HG02588 (cell line): Measurements from ENCODE around the gene ALKBH7.
"Not testable (repeated sequence)": the region's sequence is repeated elsewhere in the genome, so short reads cannot be mapped to it uniquely, and the experiment has no call there.

ENCODE experiments used
- ATAC-seq: cut with Tn5 transposase; IDR thresholded peaks from one replicate; pipeline ENCODE4 v1.9.1; 2021; ENCODE audit warnings: mild to moderate bottlenecking, moderate library complexity; ENCODE audit not compliant: unreplicated experiment

Gene ALKBH7, protein sequence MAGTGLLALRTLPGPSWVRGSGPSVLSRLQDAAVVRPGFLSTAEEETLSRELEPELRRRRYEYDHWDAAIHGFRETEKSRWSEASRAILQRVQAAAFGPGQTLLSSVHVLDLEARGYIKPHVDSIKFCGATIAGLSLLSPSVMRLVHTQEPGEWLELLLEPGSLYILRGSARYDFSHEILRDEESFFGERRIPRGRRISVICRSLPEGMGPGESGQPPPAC

DNA sequence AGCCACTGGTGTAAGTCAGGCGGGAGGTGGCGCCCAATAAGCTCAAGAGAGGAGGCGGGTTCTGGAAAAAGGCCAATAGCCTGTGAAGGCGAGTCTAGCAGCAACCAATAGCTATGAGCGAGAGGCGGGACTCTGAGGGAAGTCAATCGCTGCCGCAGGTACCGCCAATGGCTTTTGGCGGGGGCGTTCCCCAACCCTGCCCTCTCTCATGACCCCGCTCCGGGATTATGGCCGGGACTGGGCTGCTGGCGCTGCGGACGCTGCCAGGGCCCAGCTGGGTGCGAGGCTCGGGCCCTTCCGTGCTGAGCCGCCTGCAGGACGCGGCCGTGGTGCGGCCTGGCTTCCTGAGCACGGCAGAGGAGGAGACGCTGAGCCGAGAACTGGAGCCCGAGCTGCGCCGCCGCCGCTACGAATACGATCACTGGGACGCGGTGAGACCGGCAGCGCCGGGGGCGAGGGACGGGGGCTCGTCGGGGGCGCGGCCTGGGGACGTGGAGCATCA lies at the start of gene ALKBH7:
Gene ALKBH7, plus strand, starts transcription at position 201 of the 502 bp plus-strand sequence. Its CDS starts 27 bp downstream, at position 228.
- peak; percentile 67 for ATAC-seq

DNA sequence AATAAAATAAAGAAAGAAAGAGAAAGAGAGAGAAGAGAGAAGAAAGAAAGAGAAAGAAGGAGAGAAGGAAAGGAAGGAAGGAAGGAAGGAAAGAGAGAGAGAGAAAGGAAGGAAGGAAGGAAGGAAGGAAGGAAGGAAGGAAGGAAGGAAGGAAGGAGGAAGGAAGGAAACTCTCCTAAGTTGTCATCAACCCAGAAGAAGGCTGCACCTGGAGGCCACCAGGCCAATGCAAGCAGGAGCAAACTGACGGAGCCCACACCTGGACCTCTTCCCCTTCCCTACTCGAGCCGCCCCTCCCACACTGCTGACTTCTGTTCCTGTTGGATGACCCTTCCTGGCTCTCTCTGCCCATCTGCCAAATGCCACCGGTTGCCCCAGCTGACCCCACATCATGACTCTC lies 47.8 kb upstream of the ALKBH7 start:
- no peak for ATAC-seq

DNA sequence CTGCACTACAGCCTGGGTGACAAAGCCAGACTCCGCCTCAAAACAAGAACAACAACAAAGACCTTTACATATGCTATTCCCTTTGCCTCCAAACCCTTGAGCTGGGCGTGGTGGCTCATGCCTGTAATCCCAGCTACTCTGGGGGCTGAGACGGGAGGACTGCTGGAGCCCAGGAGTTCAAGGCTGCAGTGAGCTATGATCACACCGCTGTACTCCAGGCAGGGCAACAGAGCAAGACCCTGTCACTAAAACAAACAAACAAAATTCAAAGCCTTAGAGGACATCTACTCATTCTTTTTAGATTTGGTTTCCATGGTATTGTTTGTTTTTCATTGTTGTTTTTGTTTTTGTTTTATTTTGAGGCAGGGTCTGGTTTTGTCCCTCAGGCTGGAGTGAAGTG lies 47.0 kb upstream of the ALKBH7 start:
- ATAC-seq = no peak

DNA sequence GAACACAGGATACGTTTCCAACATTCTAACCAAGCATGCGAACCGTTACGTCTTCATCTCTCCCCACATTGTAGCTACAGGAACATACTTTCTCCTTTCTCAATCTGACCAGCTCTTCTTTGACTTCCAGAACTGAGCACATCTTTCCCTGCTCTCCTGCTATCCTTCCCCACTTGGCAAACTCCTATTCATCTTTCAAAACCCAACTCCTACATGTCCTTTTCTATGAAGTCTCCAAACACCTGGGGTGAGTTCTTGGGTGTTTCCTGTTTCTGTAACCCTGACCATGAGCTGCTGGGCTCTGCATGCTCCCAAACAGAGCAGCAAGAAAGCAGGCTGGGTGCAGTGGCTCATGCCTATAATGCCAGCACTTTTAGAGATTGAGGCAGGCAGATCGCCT lies 45.8 kb upstream of the ALKBH7 start:
- ATAC-seq = no peak

DNA sequence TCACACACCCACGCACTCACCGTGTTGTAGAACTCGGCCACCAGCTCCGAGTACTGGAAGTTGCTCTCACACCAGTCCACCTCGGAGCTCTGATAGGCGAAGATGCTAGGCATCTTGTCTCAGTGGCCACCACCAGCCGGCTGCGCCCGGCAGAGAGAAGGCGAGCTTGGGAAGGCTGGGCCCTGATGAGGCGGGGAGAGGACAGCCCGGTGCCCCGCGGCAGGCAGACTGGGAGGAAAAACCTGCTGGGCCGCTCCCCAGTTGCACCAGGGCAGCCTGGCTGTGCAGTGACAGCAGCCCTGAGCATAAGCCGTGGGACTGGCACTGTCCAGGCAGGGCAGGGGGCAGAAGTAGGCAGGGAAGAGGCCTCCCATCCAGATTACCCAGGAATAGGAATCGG lies 39.2 kb upstream of the ALKBH7 start, which contains the start of gene ACER1:
Gene ACER1, minus strand, starts transcription at position 174 of the 400 bp plus-strand sequence. Its CDS starts 61 bp downstream, at position 113.
- ATAC-seq = no peak

DNA sequence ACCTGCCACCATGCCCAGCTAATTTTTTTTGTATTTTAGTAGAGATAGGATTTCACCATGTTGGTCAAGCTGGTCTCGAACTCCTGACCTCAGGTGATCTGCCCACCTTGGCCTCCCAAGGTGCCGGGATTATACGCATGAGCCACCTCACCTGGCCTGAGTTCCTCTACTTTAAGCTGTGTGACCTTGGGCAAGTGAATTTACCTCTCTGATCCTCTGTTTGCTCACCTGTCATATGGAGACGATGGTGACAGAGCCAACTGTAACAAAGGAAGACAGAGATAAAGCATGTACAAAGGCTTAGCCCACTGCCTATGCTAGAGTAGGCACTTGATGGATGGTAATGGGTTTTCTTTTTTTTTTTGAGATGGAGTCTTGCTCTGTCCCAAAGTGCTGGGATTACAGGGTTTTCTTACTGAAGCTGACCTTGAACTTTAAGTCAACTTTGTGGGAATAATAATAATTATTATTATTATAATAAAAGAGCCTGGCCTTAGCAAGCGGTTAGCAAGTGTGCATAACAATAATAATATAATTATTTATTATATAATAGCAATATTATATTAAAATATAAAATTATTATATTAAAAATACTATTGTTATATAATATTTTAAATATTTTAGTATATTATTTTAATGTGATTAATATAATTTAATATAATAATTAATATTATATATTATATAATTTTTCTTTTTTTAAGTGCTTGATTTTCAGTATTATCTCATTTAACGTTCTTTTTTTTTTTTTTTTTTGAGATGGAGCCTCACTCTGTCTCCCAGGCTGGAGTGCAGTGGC lies 37.9 kb upstream of the ALKBH7 start:
- no peak for ATAC-seq

DNA sequence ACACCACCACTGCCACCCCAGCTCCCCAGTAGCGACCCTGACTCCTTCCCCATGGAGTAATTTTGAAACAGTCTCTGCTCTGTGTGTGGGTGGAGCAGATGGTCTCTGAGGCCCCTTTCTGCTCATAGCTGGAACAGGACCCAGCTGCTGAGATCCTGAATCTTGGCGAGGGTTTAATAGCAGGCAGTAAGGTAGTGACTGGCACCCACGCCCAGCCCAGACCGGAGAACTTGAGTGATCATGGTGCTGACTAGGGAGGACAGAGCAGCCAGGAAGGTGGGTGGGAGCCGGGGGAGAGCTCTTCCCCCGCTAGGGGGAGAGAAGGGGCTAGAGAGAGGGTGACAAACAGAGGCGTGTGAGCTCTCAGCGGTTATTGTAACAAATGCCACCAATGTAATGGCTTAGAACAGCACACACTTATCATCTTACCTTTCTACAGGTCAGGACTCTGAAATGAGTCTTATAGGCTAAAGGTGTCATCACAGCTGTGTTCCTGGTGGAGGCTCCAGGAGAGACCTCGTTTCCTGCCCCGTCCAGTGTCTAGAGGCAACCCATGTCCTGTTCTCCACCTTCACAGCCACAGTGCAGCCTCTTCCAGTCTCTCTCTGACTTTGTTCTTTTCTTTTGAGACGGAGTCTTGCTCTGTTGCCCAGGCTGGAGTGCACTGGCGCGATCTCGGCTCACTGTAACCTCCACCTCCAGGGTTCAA lies 31.9 kb upstream of the ALKBH7 start:
- no peak for ATAC-seq

DNA sequence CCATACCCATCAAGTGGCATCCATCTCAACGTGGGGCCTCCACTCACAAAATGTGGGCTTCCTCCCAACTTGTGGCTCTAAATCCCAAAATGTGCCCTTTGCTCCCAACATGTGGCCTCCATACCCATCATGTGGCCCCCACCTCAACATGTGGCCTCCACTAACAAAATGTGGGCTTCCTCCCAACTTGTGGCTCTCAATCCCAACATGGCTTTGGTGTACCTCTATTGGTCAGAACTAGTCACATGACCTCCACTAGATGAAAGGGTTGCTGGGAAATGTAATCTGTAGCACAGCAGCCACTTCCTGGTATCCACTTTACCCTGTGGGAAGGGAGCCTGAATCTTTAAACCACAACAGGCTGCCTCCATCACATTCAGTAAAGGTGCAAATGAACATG lies 29.1 kb upstream of the ALKBH7 start:
- ATAC-seq = no peak

DNA sequence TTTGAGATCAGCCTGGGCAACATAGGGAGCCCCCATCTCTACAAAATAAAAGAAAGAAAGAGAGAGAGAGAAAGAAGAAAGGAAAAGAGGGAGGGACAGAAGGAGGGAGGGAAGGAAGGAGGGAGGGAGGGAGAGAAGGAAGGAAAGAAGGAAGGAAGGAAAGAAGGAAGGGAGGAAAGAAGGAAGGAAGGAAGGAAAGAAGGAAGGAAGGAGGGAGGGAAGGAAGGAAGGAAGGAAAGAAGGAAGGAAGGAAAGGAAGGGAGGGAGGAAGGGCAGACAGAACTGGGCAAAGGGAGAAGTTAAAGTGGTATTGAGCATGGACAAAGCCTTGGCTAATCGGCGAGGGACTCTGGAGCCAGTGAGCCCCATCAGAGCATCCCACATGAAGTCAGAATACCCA lies 23.3 kb upstream of the ALKBH7 start:
- ATAC-seq = not testable (repeated sequence)

DNA sequence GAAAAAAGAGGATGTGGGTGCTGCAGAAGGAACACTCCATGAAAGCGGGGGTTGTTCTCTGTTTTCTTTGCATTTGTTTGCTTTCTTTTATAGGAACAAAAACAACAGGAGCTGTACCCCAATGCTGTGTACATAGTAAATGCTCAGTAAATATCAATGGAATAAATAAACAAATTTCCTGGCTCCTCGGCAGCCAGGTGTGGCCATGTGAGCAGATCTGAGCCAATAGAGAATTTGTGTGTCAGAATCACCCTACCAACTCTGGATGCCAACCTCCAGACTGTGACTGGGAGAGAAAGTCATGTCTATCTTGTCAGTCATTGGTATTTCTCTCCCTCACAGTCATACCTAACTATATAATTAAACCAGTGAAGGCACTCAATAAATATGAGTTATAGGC lies 21.9 kb upstream of the ALKBH7 start:
- ATAC-seq = no peak

DNA sequence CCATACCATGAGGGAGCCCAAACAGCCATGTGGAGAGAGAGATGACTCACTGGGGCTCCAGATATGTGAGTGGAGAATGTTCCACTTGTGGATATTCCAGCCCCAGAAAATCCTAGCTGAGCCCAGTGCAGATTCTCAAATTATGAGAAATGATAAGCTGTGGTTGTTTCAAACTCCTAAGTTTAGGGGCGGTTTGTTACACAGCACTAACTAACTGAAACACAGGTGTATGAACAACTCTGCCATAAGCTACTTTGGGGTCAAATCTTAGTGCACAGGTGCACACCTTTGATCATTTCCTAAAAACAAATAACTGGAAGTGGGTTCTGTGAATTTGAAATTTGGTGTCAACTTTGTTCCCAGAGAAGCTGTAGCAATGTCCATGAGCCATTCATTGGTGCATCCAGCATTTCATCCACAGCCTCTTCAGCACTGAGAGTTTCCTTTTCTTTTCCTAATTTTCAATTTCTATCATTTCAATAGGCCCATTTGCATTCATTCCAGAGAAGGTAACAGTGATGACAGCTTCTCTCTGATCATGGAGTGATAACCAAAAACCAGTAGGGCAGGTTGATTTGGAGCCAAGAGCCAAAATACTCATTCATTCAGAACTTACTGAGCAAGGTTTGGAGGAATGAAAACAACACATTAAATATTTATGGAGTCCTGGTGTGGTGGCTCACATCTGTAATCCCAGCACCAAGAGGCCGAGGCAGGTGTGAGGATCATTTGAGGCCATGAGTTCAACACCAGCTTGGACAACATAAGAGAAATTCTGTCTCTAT lies 20.0 kb upstream of the ALKBH7 start:
- no peak for ATAC-seq

DNA sequence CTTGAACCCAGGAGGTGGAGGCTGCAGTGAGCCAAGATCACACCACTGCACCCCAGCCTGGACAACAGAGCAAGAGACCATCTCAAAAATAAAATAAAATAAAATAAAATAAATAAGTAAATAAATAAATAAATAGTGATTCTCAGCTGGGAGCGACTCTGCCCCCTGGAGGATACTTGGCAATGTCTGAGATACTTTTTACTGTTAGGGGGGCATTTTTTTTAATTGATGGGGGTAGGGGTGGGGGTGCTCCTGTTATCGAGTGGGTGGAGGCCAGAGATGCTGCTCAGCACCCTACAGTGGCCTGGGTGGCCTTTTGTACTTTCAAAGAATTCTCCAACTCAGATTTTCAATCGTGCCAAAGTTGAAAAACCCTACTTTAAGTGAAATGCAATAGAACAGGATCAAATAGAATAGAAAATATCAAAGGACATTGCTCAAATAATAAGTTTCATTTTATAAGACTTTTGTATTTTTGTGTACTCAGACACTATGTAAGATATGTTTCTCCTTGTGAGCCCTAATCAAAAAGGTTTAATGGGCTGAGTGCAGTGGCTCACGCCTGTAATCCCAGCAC lies 18.4 kb upstream of the ALKBH7 start:
- no peak for ATAC-seq

DNA sequence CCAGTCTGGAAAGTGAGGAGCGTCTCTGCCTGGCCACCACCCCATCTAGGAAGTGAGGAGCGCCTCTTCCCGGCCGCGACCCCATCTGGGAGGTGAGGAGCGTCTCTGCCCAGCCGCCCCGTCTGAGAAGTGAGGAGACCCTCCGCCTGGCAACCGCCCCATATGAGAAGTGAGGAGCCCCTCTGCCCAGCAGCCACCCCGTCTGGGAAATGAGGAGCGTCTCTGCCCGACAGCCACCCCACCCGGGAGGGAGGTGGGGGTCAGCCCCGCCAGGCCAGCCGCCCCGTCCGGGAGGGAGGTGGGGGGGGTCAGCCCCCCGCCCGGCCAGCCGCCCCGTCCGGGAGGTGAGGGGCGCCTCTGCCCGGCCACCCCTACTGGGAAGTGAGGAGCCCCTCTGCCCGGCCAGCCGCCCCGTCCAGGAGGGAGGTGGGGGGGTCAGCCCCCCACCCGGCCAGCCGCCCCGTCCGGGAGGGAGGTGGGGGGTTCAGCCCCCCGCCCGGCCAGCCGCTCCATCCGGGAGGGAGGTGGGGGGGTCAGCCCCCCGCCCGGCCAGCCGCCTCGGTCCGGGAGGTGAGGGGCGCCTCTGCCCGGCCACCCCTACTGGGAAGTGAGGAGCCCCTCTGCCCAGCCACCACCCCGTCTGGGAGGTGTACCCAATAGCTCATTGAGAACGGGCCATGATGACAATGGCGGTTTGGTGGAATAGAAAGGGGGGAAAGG lies 17.1 kb upstream of the ALKBH7 start:
- not testable (repeated sequence) for ATAC-seq

DNA sequence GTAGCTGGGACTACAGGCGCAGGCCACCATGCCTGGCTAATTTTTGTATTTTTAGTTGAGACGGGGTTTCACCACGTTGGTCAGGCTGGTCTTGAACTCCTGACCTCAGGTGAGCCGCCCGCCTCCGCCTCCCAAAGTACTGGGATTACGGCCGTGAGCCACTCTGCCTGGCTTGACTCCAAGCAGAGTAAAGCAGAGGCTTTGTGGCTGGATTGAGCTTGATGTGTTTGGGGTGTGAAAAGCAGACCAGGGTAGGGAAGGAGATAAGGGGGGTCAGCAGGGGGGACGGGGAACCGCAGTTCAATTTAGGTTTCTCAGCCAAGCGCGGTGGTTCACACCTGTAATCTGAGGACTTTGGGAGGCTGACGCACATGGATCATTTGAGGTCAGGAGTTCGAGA lies 15.4 kb upstream of the ALKBH7 start:
- ATAC-seq = no peak

DNA sequence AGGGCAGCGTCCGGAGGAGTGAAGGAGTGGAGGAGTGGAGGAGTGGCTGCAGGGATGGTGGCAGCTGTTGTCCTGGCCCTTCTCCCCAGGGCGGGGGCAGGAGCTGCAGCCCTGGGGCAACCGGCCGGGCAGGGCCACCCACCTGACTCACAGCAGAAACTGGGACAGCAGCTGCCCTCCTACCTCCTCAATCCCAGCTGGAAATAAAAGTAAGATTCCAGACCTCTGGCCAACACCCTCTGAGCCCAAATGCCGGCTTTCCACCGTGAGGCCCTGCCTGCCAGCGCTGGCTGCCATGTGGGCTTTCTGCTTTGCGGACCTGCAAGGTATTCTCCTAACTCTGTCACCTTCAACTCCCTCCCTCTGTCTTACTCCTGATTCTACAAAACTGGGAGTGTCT lies 14.6 kb upstream of the ALKBH7 start:
- no peak for ATAC-seq

DNA sequence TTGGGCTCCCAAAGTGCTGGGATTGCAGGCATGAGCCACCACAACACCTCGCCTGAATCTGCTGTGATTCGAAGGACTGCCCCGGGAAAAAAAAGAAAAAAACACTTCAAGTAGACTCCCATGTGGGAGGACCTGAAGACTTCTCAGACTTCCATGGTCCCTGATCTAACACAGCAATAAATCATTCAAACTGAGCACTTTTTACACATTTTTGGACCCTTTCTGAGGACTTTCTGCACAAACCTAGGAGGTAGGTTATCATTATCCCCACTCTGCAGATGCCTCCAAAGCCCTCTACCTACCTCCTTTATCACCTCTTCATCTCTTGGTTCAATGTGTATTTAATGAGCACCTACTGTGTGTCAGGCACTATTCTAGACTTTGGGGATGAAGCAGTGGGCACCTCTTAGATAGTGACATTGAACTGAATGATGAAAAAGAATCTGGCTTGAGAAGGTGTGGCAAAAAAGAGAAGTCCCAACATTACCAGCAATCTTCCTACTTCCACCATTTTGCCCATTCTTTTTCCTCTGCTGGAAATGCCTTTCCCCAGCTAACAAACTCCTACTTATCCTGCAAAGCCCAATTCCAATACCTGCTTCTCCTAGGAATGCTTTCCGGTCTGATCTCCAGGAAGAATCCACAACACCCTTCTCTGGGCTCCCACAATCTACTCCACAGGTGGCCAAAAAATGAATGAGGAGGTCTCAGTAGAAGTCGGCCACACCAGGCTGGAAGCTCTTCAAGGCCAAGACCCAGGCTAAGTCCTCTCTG lies 12.8 kb upstream of the ALKBH7 start:
- ATAC-seq = no peak

DNA sequence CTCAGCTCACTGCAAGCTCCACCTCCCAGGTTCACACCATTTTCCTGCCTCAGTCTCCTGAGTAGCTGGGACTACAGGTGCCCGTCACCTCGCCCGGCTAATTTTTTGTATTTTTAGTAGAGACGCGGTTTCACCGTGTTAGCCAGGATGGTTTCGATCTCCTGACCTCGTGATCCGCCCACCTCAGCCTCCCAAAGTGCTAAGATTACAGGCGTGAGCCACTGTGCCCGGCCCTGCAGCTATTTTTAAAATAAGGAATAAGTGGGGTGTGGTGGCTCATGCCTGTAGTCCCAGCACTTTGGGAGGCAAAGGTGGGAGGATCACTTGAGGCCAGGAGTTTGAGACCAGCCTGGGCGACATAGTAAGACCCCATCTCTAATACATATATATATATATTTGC lies 12.1 kb upstream of the ALKBH7 start:
- not testable (repeated sequence) for ATAC-seq

DNA sequence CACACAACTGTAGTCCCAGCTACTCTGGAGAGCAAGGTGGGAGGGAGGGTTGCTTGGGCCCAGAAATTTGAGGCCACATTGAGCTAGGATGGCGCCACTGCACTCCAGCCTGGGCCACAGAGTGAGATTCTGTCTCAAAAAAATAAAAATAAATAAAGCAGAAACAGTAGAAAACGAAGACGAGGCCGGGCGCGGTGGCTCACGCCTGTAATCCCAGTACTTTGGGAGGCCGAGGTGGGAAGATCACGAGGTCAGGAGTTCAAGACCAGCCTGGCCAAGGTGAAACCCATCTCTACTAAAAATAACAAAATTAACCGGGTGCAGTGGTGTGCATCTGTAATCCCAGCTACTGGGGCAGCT lies 11.8 kb upstream of the ALKBH7 start:
- ATAC-seq = not testable (repeated sequence)

DNA sequence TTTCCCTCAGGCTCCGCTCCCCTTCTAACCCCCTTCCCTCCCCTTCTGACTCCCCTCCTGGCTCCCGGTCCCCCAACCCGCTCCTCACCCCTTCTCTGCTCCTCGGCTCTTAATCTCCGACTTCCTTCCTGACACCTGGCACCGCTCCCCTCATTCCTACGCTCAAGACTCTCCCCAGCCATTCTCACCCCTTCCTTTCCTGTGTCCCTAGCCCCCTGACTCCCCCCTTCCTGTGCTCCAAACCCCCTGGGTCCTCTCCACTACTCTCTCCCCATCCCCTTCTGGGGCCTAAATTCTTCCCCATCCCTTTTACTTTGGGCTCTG lies 10.6 kb upstream of the ALKBH7 start:
- no peak for ATAC-seq
